A549 (cell line): ENCODE results near the gene CTBP1.

Source experiments
- EP300 ChIP-seq, 2 experiments: fragments of >200 bp; sonication (Bioruptor Twin); formaldehyde crosslinking; IDR thresholded peaks; 2 replicates in 1 of 2; 3 replicates in 1 of 2; pipeline ENCODE4 v1.6.1; 2016 to 2017
- NR3C1 ChIP-seq: fragments of >200 bp; sonication (Bioruptor Twin); formaldehyde crosslinking; IDR thresholded peaks from 3 replicates; pipeline ENCODE4 v1.6.1; 2017

GRCh38 chr4:1246901-1247863 is 1.7 kb downstream of the CTBP1 start:
- TF ChIP-seq EP300 (IDR thresholded peaks at IDR 0.05) (no peak), NR3C1 (no peak)
